ENCODE measurements around the gene GGACT. TPM values are rescaled to one million over a fixed set of nuclear protein-coding genes. Genes with fewer than 3 reads are reported as not detected.

GGACT gene
- total RNA-seq, 3 donors from 2014 or later (not counting 1 experiment from before 2014, with no cell fraction given): 8.8 to 16.4 (median 15.1) TPM

DNA sequence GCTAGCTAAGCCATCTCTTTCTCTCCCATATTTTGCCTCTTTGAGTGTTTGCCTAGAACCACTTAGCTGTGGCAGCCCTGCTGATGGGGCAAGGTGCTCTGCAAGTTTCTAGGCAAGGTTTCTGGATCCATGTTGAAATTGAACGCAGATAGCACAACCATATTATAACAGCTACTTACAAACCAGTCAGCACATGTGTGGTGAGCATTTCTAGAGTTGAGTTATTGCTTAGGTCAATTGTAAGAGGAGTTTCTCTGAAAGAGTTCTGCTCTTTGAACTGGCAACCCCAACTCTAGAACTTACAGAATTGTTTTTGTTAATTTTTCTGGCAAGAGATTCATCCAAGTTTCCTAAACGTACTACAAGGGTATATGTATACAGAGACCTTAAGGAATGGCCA lies 103.3 kb downstream of the GGACT start:
- Mint-ChIP-seq H3K27me3 (ENCODE audit: low read depth in 2 of 2) (no peaks in the 10 kb centered on the region), H3K4me3 (peak overlapping the region; percentile 81), H3K9me3 (no peaks in the 10 kb centered on the region), H3K27ac (peak overlapping the region; percentile 86 to 89), H3K4me1 (peaks cover 55 to 60% of the 10 kb centered on the region in 2 donors), H3K36me3 (no peaks in the 10 kb centered on the region)
- H3K27me3 ChIP-seq (ENCODE audit: control insufficient read depth, insufficient read depth, low read length): no peaks in the 10 kb centered on the region
- peak in 1 of 3 donors; percentile 17 for ATAC-seq
- no peak for TF ChIP-seq CTCF (IDR thresholded peaks at IDR 0.05)
- H3K27ac ChIP-seq (ENCODE audit: low read length): peak overlapping the region; percentile 71
- intact Hi-C loops (cut with micrococcal nuclease): no loop called here
- H3K9me3 ChIP-seq (ENCODE audit: control insufficient read depth, insufficient read depth, low read length): no peaks in the 10 kb centered on the region
- DNase-seq: no peak
- no peak overlapping the region for H3K4me3 ChIP-seq (ENCODE audit: low read length)
- peaks cover 31% of the 10 kb centered on the region for H3K4me1 ChIP-seq (ENCODE audit: control insufficient read depth, insufficient read depth, low read length)
- WGBS (ENCODE audit: insufficient coverage): 100% methylated on average over 1 of the region's 2 CpGs
- no peaks in the 10 kb centered on the region for H3K36me3 ChIP-seq (ENCODE audit: control insufficient read depth, insufficient read depth, low read length)

- no peak for TF ChIP-seq CTCF (IDR thresholded peaks at IDR 0.05)
- intact Hi-C loops (cut with micrococcal nuclease): no loop called here
- Histone ChIP-seq H3K9me3 (ENCODE audit: control insufficient read depth, insufficient read depth, low read length) (no peaks in the 10 kb centered on the region), H3K36me3 (ENCODE audit: control insufficient read depth, insufficient read depth, low read length) (no peaks in the 10 kb centered on the region), H3K27me3 (ENCODE audit: control insufficient read depth, insufficient read depth, low read length) (no peaks in the 10 kb centered on the region), H3K4me3 (ENCODE audit: low read length) (no peak overlapping the region), H3K4me1 (ENCODE audit: control insufficient read depth, insufficient read depth, low read length) (peaks cover 31% of the 10 kb centered on the region), H3K27ac (ENCODE audit: low read length) (peak overlapping the region; percentile 71)
- H3K27ac Mint-ChIP-seq: peak overlapping the region; percentile 86 to 89
- ATAC-seq (peak; percentile 68 to 80 (median 74)), DNase-seq (peak in 1 of 2 donors; percentile 9)
- peak overlapping the region; percentile 81 for H3K4me3 Mint-ChIP-seq
- H3K36me3 Mint-ChIP-seq: no peaks in the 10 kb centered on the region
- 62% methylated on average over 1 of the region's 3 CpGs for WGBS (ENCODE audit: insufficient coverage)
- H3K27me3 Mint-ChIP-seq (ENCODE audit: low read depth in 2 of 2): no peaks in the 10 kb centered on the region
- no peaks in the 10 kb centered on the region for H3K9me3 Mint-ChIP-seq
- H3K4me1 Mint-ChIP-seq: peaks cover 54 to 56% of the 10 kb centered on the region in 2 donors
Observed at GRCh38 chr13:100484702-100485101, 103.9 kb downstream of the GGACT start.

GRCh38 chr13:100483841-100484381 lies 104.7 kb downstream of the GGACT start:
- Mint-ChIP-seq H3K36me3 (no peaks in the 10 kb centered on the region), H3K9me3 (no peaks in the 10 kb centered on the region), H3K4me1 (peaks cover 49 to 53% of the 10 kb centered on the region in 2 donors), H3K27me3 (ENCODE audit: low read depth in 2 of 2) (no peaks in the 10 kb centered on the region), H3K27ac (peak overlapping the region; percentile 86 to 89), H3K4me3 (peak overlapping the region; percentile 81)
- Histone ChIP-seq H3K4me3 (ENCODE audit: low read length) (no peak overlapping the region), H3K36me3 (ENCODE audit: control insufficient read depth, insufficient read depth, low read length) (no peaks in the 10 kb centered on the region), H3K4me1 (ENCODE audit: control insufficient read depth, insufficient read depth, low read length) (peaks cover 31% of the 10 kb centered on the region), H3K27ac (ENCODE audit: low read length) (peak overlapping the region; percentile 71), H3K9me3 (ENCODE audit: control insufficient read depth, insufficient read depth, low read length) (no peaks in the 10 kb centered on the region), H3K27me3 (ENCODE audit: control insufficient read depth, insufficient read depth, low read length) (no peaks in the 10 kb centered on the region)
- no peak for TF ChIP-seq CTCF (IDR thresholded peaks at IDR 0.05)
- ATAC-seq (peak in 2 of 3 donors; percentile 14 to 33), DNase-seq (no peak)
- intact Hi-C loops (cut with micrococcal nuclease): no loop called here
- WGBS (ENCODE audit: insufficient coverage): 43% methylated on average over 8 of the region's 8 CpGs

GRCh38 chr13:100483139-100483538 lies 105.5 kb downstream of the GGACT start:
- H3K27me3 Mint-ChIP-seq (ENCODE audit: low read depth in 2 of 2): no peaks in the 10 kb centered on the region
- Histone ChIP-seq H3K36me3 (ENCODE audit: control insufficient read depth, insufficient read depth, low read length) (no peaks in the 10 kb centered on the region), H3K27ac (ENCODE audit: low read length) (peak overlapping the region; percentile 71), H3K9me3 (ENCODE audit: control insufficient read depth, insufficient read depth, low read length) (no peaks in the 10 kb centered on the region), H3K4me1 (ENCODE audit: control insufficient read depth, insufficient read depth, low read length) (peaks cover 31% of the 10 kb centered on the region), H3K4me3 (ENCODE audit: low read length) (no peak overlapping the region), H3K27me3 (ENCODE audit: control insufficient read depth, insufficient read depth, low read length) (no peaks in the 10 kb centered on the region)
- peak overlapping the region; percentile 86 to 89 for H3K27ac Mint-ChIP-seq
- H3K4me1 Mint-ChIP-seq: peaks cover 49 to 53% of the 10 kb centered on the region in 2 donors
- H3K36me3 Mint-ChIP-seq: no peaks in the 10 kb centered on the region
- WGBS (ENCODE audit: insufficient coverage): 99% methylated on average over 5 of the region's 6 CpGs
- no peak for DNase-seq
- H3K9me3 Mint-ChIP-seq: no peaks in the 10 kb centered on the region
- peak overlapping the region; percentile 81 for H3K4me3 Mint-ChIP-seq
- TF ChIP-seq CTCF (IDR thresholded peaks at IDR 0.05): no peak
- no peak for ATAC-seq
- intact Hi-C loops (cut with micrococcal nuclease): no loop called here

All from natural killer cell (primary cell).